ENCODE results near the gene NHLRC4. TPM values are rescaled to one million over a fixed set of nuclear protein-coding genes. Genes with fewer than 3 reads are reported as not detected.

Gene NHLRC4
- total and polyA plus RNA-seq, 2 of the 13 experiments (the other 11 are each of a cell fraction or from before 2014, with no cell fraction given): 0.40 to 0.59 TPM

- TF ChIP-seq, protein P1, sequence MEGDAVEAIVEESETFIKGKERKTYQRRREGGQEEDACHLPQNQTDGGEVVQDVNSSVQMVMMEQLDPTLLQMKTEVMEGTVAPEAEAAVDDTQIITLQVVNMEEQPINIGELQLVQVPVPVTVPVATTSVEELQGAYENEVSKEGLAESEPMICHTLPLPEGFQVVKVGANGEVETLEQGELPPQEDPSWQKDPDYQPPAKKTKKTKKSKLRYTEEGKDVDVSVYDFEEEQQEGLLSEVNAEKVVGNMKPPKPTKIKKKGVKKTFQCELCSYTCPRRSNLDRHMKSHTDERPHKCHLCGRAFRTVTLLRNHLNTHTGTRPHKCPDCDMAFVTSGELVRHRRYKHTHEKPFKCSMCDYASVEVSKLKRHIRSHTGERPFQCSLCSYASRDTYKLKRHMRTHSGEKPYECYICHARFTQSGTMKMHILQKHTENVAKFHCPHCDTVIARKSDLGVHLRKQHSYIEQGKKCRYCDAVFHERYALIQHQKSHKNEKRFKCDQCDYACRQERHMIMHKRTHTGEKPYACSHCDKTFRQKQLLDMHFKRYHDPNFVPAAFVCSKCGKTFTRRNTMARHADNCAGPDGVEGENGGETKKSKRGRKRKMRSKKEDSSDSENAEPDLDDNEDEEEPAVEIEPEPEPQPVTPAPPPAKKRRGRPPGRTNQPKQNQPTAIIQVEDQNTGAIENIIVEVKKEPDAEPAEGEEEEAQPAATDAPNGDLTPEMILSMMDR (CRISPR knock-in tag; IDR thresholded peaks at IDR 0.05): peak; percentile 15
- TF ChIP-seq PHF5A (CRISPR knock-in tag; IDR thresholded peaks at IDR 0.05; ENCODE audit: low read depth, unreplicated experiment) (no peak), ZFX (CRISPR knock-in tag; IDR thresholded peaks at IDR 0.05; ENCODE audit: low read depth) (peak; percentile 54; the same call in 1 of the 2 replicates), ARNT2 (CRISPR knock-in tag; IDR thresholded peaks at IDR 0.05; ENCODE audit: low read depth) (no peak)
- TF ChIP-seq, protein P2, sequence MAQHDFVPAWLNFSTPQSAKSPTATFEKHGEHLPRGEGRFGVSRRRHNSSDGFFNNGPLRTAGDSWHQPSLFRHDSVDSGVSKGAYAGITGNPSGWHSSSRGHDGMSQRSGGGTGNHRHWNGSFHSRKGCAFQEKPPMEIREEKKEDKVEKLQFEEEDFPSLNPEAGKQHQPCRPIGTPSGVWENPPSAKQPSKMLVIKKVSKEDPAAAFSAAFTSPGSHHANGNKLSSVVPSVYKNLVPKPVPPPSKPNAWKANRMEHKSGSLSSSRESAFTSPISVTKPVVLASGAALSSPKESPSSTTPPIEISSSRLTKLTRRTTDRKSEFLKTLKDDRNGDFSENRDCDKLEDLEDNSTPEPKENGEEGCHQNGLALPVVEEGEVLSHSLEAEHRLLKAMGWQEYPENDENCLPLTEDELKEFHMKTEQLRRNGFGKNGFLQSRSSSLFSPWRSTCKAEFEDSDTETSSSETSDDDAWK (CRISPR knock-in tag; IDR thresholded peaks at IDR 0.05): no peak
These were observed 2.0 kb upstream of the NHLRC4 start (continued) for GRCh38 chr16:564690-565418.

DNA sequence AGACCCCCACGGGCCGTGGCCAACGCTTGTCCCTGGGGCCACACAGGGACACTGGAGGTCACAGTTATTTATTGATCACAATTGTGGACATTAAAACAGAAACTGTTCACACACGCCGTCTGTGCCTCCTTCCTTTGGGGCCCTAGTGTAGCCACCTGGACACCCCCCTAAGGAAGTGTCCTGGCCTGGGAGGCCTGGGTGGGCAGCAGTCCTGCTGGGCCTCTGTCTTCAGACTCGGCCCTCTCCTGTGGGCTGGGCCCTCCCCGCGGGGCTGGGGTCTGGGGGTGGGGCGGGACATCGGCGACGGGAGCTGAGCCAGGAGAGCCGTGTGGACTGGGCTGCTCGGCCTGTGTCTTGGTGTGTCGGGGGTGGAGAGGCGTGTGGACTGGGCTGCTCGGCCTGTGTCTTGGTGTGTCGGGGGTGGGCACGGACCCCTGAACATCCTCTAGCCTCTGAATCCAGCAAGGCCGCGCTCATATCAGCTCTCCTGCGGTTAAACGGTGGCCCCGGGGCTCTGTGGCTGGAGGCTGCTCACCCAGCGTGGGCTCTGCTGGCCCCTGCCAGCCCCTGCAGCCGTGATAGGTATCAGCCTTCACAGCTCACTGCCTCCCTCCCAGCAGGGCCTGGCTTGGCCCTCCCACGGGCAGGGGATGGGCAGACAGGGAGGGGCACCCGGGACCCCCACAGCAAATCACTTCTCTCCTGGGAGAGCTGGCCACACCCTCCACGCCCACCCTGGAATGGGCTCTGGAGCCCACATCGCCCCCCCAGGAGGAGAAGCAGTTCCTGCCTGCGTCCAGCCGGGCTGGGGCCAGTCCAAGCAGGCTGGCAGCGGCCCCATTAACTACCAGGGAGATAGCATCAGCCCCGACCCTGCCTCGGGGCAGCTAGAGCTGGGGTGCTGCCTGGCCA, 1.1 kb upstream of the NHLRC4 start:
- Histone ChIP-seq H2AFZ (ENCODE audit: low read length) (no peak overlapping the region), H3K27me3 (ENCODE audit: control insufficient read depth in 1 of 2, insufficient read depth in 2 of 2, low read length in 2 of 2) (peaks cover 16 to 52% of the 10 kb centered on the region in 2 experiments), H3K79me2 (ENCODE audit: insufficient read depth, low read length) (peaks cover 4% of the 10 kb centered on the region), H3K4me3 (replicated peaks in 1 of 3; ENCODE audit: insufficient read depth in 1 of 3, low read depth in 2 of 3, low read length in 3 of 3) (peak overlapping the region; percentile 55 to 92 (median 65)), H3K4me1 (ENCODE audit: insufficient read depth, low read length) (peaks cover 69% of the 10 kb centered on the region), H3K27ac (ENCODE audit: extremely low read length, insufficient read depth, low read length) (no peak overlapping the region), H4K20me1 (ENCODE audit: insufficient read depth, low read length) (no peaks in the 10 kb centered on the region), H3K9me3 (ENCODE audit: low read length) (no peaks in the 10 kb centered on the region), H3K9ac (ENCODE audit: insufficient read depth, low read depth, low read length) (peak overlapping the region; percentile 18; the same call in 1 of the 2 replicates), H3K4me2 (ENCODE audit: low read depth, low read length) (peak overlapping the region; percentile 91), H3K36me3 (replicated peaks in 1 of 2; ENCODE audit: control insufficient read depth in 1 of 2, insufficient read depth in 2 of 2, low read length in 2 of 2) (no peaks in the 10 kb centered on the region)
- ChIA-PET POLR2A (no interaction called here), CTCF (ENCODE audit: low intra/inter-chr PET ratio, low total read pairs) (no interaction called here)
- in situ Hi-C loops (cut with HindIII; ENCODE audit: extremely low pct_ligation_motif_present, low pct_unique_long_range_greater_than_20kb) (no loop called here), intact Hi-C loops (cut with micrococcal nuclease; ENCODE audit: unreplicated experiment) (loop anchor here (5.0 kb wide), 1 partner anchor 33 kb away; no protein-coding TSS in a partner anchor)
- peak; percentile 5; the same call in 1 of the 3 replicates for ATAC-seq
- BruUV-seq (replicated peaks): no TSS peak
- DNase-seq (ENCODE audit: low spot score): no peak
- WGBS (ENCODE audit: low lambda C conversion rate): 13% methylated on average over 10 of the region's 35 CpGs
- no peak for FAIRE-seq
- TF ChIP-seq RFXAP (CRISPR knock-in tag; IDR thresholded peaks at IDR 0.05; ENCODE audit: borderline replicate concordance) (0 out of 2 replicates have a peak, but pooled peaks have one; percentile 18), MYC (CRISPR knock-in tag; IDR thresholded peaks at IDR 0.05; ENCODE audit: borderline replicate concordance) (0 out of 2 replicates have a peak, but pooled peaks have one; percentile 18), ZNF3 (CRISPR knock-in tag; IDR thresholded peaks at IDR 0.05) (no peak), ZNF724P (CRISPR knock-in tag; IDR thresholded peaks at IDR 0.05; ENCODE audit: borderline replicate concordance) (no peak; the same call in 1 of the 2 replicates), TGIF2 (CRISPR knock-in tag; IDR thresholded peaks at IDR 0.05) (no peak), SMYD3 (CRISPR knock-in tag; IDR thresholded peaks at IDR 0.05) (no peak), TOE1 (CRISPR knock-in tag; IDR thresholded peaks at IDR 0.05) (no peak), NRL (CRISPR knock-in tag; IDR thresholded peaks at IDR 0.05; ENCODE audit: borderline replicate concordance) (peak; percentile 39; the same call in 1 of the 2 replicates), ZC3H4 (CRISPR knock-in tag; IDR thresholded peaks at IDR 0.05; ENCODE audit: borderline replicate concordance) (no peak), ZNF720 (CRISPR knock-in tag; IDR thresholded peaks at IDR 0.05) (no peak), ZNF18 (CRISPR knock-in tag; IDR thresholded peaks at IDR 0.05; ENCODE audit: insufficient replicate concordance) (peak; percentile 46)
